BJ (cell line): ENCODE data around the gene DEPDC5. TPM values are rescaled to one million over a fixed set of nuclear protein-coding genes. Genes with fewer than 3 reads are reported as not detected.

Experiments
- CTCF ChIA-PET: fragments of 350-600 bp; formaldehyde crosslinking; extraction: SDS; loops from one replicate; lab custom pipeline; 2021; ENCODE audit warnings: antibody characterized with exemption, inconsistent platforms; lab: Yijun Ruan, JAX
- POLR2A ChIA-PET: fragments of 300-600 bp; sonication (Branson Sonifier 250); formaldehyde crosslinking; extraction: SDS; loops from one replicate; lab custom pipeline; 2021; ENCODE audit warnings: antibody characterized with exemption; lab: Charles Lee
- DNase-seq: peaks from one replicate; pipeline ENCODE4 v3.0.0-alpha.2; 2011; ENCODE audit warnings: low read depth
- H3K27me3 ChIP-seq: 2 replicates; pipeline ENCODE4 v1.6.0; 2011; ENCODE audit warnings: low read length; ENCODE audit not compliant: control insufficient read depth, insufficient read depth
- H3K36me3 ChIP-seq: 2 replicates; pipeline ENCODE4 v1.5.1; 2011; ENCODE audit warnings: low read length; ENCODE audit not compliant: control insufficient read depth, insufficient read depth
- H3K4me3 ChIP-seq: 2 replicates; pipeline ENCODE4 v1.5.1; 2011; ENCODE audit warnings: low read depth, mild to moderate bottlenecking, control low read depth, low read length
- CTCF ChIP-seq: IDR thresholded peaks from 2 replicates; pipeline ENCODE4 v1.5.1; 2011; ENCODE audit warnings: low read depth, mild to moderate bottlenecking, control low read depth, inconsistent platforms, low read length, moderate library complexity; ENCODE audit not compliant: insufficient read depth
- polyA plus RNA-seq: library from polyadenylated mRNA; depleted of rRNA; stranded (reverse); fragments of >200 nt; gene quantifications from 2 replicates; pipeline ENCODE4 v1.2.3, GENCODE V29; 2011

Gene DEPDC5
- polyA plus RNA-seq, 1 experiment: 6.8 TPM

GRCh38 chr22:31723723-31724122 is 30.1 kb upstream of the DEPDC5 start:
- Histone ChIP-seq H3K27me3 (no peaks in the 10 kb centered on the region), H3K36me3 (peaks cover 7% of the 10 kb centered on the region), H3K4me3 (no peak overlapping the region)
- no peak for DNase-seq
- POLR2A ChIA-PET: no interaction called here
- TF ChIP-seq CTCF: no peak
- CTCF ChIA-PET: interaction anchor here (1.1 to 1.4 kb wide), 2 partner anchors 9 to 247 kb away, joined by 3 read pairs; no protein-coding TSS in a partner anchor

- DNase-seq: no peak
- POLR2A ChIA-PET: no interaction called here
- TF ChIP-seq CTCF: no peak
- H3K36me3 ChIP-seq: peaks cover 7% of the 10 kb centered on the region
- no peak overlapping the region for H3K4me3 ChIP-seq
- H3K27me3 ChIP-seq: no peaks in the 10 kb centered on the region
- CTCF ChIA-PET: interaction anchor here (0.6 to 1.1 kb wide), 2 partner anchors 19 to 244 kb away, joined by 3 to 4 read pairs; no protein-coding TSS in a partner anchor
Observed at GRCh38 chr22:31726692-31727091, 27.1 kb upstream of the DEPDC5 start.

GRCh38 chr22:31728857-31729256 is 25.0 kb upstream of the DEPDC5 start:
- Histone ChIP-seq H3K27me3 (no peaks in the 10 kb centered on the region), H3K36me3 (peaks cover 4% of the 10 kb centered on the region), H3K4me3 (no peak overlapping the region)
- ChIA-PET CTCF (no interaction called here), POLR2A (no interaction called here)
- no peak for DNase-seq
- TF ChIP-seq CTCF: no peak

- Histone ChIP-seq H3K4me3 (no peak overlapping the region), H3K36me3 (no peaks in the 10 kb centered on the region; the same call in 1 of the 2 replicates), H3K27me3 (no peaks in the 10 kb centered on the region)
- ChIA-PET CTCF (interaction anchor here (0.6 kb wide), 1 partner anchor 198 kb away, joined by 3 read pairs; no protein-coding TSS in a partner anchor), POLR2A (no interaction called here)
- DNase-seq: no peak
- TF ChIP-seq CTCF: no peak
Observed at GRCh38 chr22:31730344-31730711, 23.5 kb upstream of the DEPDC5 start.

GRCh38 chr22:31732089-31732829 is 21.6 kb upstream of the DEPDC5 start:
- POLR2A ChIA-PET: no interaction called here
- Histone ChIP-seq H3K27me3 (no peaks in the 10 kb centered on the region), H3K36me3 (no peaks in the 10 kb centered on the region; the same call in 1 of the 2 replicates), H3K4me3 (no peak overlapping the region)
- no peak for DNase-seq
- CTCF ChIA-PET: interaction anchor here (1.0 to 1.1 kb wide), 2 partner anchors 9 to 66 kb away, joined by 3 to 4 read pairs; no protein-coding TSS in a partner anchor
- no peak for TF ChIP-seq CTCF
